SK-N-MC (cell line): ENCODE data around the gene MME.
"Not testable (repeated sequence)": the region's sequence is repeated elsewhere in the genome, so short reads cannot be mapped to it uniquely, and the experiment has no call there.

Source experiments
- DNase-seq: peaks from one replicate; pipeline ENCODE4 v3.0.0-alpha.2; 2011; ENCODE audit warnings: low read depth, low spot score
- H3K27ac ChIP-seq: fragments of 200-600 bp; sonication (generic); 2 replicates; pipeline ENCODE4 v1.5.1; 2016; ENCODE audit warnings: mixed run types
- H3K36me3 ChIP-seq: fragments of 200-600 bp; sonication (generic); 2 replicates; pipeline ENCODE4 v1.6.1; 2017; ENCODE audit warnings: antibody characterized with exemption, low read length, mixed read lengths; ENCODE audit not compliant: insufficient read depth
- H3K4me3 ChIP-seq: fragments of 200-600 bp; sonication (generic); 2 replicates; pipeline ENCODE4 v1.5.1; 2016
- H3K9ac ChIP-seq: fragments of 200-600 bp; sonication (generic); 2 replicates; pipeline ENCODE4 v1.8.0; 2017; ENCODE audit warnings: mixed run types, mixed read lengths; ENCODE audit not compliant: insufficient read length
- H3K9me3 ChIP-seq: fragments of 200-600 bp; sonication (generic); 2 replicates; pipeline ENCODE4 v1.6.1; 2017; ENCODE audit warnings: low read depth, mild to moderate bottlenecking, antibody characterized with exemption, low read length, moderate library complexity, mixed read lengths
- EZH2 ChIP-seq: fragments of 200-600 bp; sonication (generic); IDR thresholded peaks from one replicate; pipeline ENCODE4 v1.6.1; 2017; ENCODE audit warnings: antibody characterized with exemption
- FOXP2 ChIP-seq: optimal IDR thresholded peaks from 2 replicates; pipeline ENCODE3; 2011; ENCODE audit warnings: mild to moderate bottlenecking, moderate library complexity; ENCODE audit not compliant: insufficient read depth; ENCODE audit errors: extremely low read length, control extremely low read depth
- POLR2AphosphoS5 ChIP-seq: IDR thresholded peaks from 2 replicates; pipeline ENCODE4 v1.6.1; 2012; ENCODE audit warnings: mild to moderate bottlenecking, low read depth, low read length, borderline replicate concordance

MME gene

DNA sequence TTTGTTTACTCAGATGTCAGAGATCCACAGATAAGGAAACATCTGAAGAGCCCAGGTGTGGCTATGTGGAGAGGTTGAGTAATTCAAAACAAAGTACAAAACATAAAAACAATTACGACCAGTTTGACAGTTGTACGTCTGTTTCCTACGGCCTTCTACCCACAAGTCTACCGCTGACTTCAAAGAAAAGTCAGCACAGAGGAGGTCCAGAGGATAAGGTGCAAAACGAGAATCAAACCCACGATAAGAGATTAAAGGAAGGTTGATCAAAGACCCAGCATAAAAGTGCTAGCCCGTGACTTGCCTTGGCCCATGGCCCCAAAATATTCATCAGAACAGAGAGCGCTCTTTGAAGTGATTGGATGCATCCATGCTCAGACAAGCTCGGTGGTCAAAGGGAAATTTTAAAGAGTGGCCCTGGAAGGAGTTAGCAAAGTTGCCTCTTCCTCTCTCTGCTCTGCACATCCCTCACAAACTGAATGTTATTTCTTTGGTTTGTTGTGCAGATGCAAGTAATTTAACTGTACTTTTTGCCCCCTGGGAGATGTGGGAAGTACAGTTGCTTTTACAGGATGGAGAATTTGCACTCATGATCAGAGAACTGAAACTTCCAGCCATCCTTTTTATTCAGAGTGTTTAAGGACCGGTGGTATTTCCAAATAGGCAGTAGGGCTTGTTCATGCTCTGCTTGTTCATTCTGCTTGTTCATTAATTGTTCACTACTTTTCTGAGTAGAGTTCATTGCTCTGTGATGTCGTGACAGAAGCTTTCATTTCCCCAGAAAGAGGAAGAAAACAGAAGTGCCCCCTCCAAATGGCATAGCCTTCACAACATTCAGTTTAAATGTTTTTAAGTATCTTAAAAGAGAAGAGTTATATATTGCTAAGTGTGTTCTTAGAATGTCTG is 31.1 kb downstream of the MME start:
- Histone ChIP-seq H3K27ac (no peak overlapping the region), H3K9ac (no peak overlapping the region), H3K36me3 (no peaks in the 10 kb centered on the region), H3K9me3 (no peaks in the 10 kb centered on the region), H3K4me3 (no peak overlapping the region)
- DNase-seq, result no peak
- TF ChIP-seq EZH2 (no peak), FOXP2 (no peak), POLR2AphosphoS5 (no peak)

DNA sequence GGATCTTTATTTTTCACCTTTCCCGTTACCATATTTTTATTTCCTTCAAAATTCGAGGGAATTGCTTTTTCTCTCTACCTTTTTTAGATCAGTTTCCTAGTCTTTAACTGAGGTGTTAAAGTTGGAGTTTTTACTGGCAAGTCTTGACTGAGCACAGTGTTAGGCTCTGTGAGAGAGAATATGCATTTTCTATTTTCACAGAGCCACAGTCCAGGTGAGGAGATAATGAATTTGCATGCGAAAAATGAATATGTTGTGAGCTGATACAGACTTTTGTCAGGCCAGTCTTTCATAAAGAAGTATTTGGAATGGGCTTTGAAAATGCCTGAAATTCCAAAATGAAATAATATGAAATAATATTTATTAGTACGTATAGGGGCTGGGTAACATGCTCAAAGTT is 31.9 kb downstream of the MME start:
- TF ChIP-seq POLR2AphosphoS5 (no peak), EZH2 (no peak), FOXP2 (no peak)
- no peaks in the 10 kb centered on the region for H3K9me3 ChIP-seq
- no peak overlapping the region for H3K9ac ChIP-seq
- no peak overlapping the region for H3K4me3 ChIP-seq
- no peak for DNase-seq
- no peak overlapping the region for H3K27ac ChIP-seq
- H3K36me3 ChIP-seq, result no peaks in the 10 kb centered on the region

DNA sequence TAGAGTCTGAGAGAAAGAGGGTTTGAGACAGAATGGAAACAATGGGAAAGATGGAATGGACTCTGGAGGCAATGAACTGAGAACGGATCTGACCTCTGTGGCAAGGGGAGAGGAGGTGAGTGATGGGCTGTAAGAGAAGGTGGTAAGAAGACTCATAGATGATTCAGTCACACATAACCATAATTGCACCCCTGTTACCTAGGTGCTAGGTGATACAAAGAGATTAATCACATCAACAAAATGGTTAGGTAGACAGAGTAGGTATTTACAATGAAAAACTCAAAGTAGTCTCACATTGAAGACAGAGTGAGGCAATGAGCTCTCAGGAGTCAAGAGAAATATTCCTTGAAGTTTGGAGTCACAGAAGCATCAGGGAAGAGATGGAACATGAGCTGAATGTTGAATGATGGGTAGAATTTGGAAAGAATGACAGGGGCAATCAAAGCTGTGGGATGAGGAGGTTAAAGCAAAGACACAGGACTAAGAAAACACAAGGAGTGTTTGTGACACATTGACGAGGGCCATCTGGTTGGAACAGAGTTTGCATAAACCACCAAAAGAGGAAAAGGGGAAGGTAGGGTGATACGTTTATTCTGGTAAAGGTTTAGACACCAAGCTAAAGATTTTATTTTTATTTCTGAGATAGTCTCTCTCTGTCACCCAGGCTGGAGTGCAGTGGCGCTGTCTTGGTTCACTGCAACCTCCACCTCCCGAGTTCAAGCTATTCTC is 32.7 kb downstream of the MME start:
- no peak overlapping the region for H3K4me3 ChIP-seq
- H3K36me3 ChIP-seq, result no peaks in the 10 kb centered on the region
- H3K9me3 ChIP-seq, result no peaks in the 10 kb centered on the region
- no peak for DNase-seq
- TF ChIP-seq FOXP2 (no peak), POLR2AphosphoS5 (no peak), EZH2 (no peak)
- H3K27ac ChIP-seq, result no peak overlapping the region
- H3K9ac ChIP-seq, result no peak overlapping the region

DNA sequence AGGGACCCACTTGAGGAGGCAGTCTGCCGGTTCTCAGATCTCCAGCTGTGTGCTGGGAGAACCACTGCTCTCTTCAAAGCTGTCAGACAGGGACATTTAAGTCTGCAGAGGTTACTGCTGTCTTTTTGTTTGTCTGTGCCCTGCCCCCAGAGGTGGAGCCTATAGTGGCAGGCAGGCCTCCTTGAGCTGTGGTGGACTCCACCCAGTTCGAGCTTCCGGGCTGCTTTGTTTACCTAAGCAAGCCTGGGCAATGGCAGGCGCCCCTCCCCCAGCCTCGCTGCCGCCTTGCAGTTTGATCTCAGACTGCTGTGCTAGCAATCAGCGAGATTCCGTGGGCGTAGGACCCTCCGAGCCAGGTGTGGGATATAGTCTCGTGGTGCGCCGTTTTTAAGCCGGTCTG is 44.6 kb downstream of the MME start:
- DNase-seq, H3K36me3 ChIP-seq, H3K9ac ChIP-seq, H3K4me3 ChIP-seq, H3K9me3 ChIP-seq, H3K27ac ChIP-seq: not testable (repeated sequence)

DNA sequence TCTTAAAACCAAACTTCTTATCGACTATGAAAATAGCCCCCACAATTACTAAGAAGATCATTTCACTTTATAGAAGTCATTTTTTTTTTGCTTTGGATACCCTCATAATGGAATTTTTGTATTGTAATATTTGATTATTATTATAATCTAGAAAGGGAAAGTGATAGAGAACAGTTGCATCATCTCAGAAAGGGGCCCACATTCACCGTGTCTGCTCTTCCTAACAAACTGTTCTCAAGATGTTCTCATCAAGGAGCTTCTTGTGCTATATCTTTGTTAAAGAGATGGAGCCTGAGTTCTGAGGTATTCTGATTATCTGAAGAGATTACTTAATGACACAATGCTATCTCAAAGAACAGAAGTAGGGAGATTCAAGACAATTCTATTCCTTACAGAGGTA is 49.3 kb downstream of the MME start:
- H3K4me3 ChIP-seq, result no peak overlapping the region
- DNase-seq, result no peak
- no peaks in the 10 kb centered on the region for H3K9me3 ChIP-seq
- H3K27ac ChIP-seq, result no peak overlapping the region
- TF ChIP-seq EZH2 (no peak), FOXP2 (no peak), POLR2AphosphoS5 (no peak)
- no peaks in the 10 kb centered on the region for H3K36me3 ChIP-seq
- no peak overlapping the region for H3K9ac ChIP-seq

DNA sequence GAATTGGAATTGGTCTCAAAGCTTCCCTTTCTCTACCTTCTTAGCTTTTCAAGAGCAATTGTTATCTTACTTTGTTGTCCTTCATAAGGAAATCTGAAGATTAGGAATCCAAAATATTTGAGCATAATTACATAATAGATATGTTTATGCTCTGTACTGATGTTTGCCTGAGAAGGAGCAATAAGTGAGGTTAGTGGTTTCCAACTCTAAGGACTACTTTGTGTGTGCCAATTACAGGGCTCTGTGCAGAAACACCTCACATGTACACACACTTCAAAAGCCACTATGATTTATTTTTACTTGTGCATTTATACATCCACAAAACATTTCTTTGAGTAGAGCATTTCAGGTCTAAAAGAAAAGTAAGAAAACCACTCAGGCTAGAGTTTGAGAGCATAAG is 49.9 kb downstream of the MME start:
- TF ChIP-seq EZH2, result no peak
- no peak for TF ChIP-seq FOXP2
- TF ChIP-seq POLR2AphosphoS5, result no peak
- Histone ChIP-seq H3K27ac (no peak overlapping the region), H3K4me3 (no peak overlapping the region), H3K9ac (no peak overlapping the region), H3K36me3 (no peaks in the 10 kb centered on the region), H3K9me3 (no peaks in the 10 kb centered on the region)
- DNase-seq, result no peak

DNA sequence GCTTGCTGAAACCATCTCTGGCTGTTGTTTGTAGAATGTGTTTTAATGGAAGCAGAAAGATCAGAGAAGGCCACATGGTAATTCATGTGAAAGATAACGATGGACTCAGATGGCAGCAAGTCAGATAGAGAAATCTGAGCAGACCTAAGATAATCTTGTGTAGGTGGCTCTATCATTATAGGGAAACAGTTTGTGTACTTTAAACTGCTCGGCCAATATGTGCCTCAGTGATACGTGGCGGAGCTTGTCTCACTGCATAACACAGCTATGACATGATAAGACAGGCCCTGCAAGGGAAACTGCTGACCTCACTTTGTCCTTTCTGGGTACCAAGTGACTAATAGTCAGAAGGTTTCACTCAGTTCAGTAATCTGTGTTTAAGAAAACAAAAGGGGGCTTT is 51.0 kb downstream of the MME start:
- Histone ChIP-seq H3K36me3 (no peaks in the 10 kb centered on the region), H3K9ac (no peak overlapping the region), H3K4me3 (no peak overlapping the region), H3K9me3 (no peaks in the 10 kb centered on the region), H3K27ac (no peak overlapping the region)
- no peak for DNase-seq
- TF ChIP-seq POLR2AphosphoS5 (no peak), EZH2 (no peak)

DNA sequence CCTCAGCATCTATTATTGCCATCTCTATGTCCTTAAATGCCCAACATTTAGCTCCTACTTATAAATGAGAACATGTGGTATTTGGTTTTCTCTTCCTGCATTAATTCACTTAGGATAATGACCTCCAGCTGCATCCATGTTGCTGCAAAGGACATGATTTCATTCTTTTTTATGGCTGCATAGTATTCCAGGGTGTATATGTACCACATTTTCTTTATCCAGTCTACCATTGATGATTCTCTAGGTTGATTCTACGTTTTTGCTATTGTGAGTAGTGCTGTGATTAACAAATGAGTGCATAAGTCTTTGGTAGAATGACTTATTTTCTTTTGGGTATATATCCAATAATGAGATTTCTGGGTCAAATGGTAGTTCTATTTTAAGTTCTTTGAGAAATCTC is 54.2 kb downstream of the MME start:
- not testable (repeated sequence) for H3K9ac ChIP-seq, H3K36me3 ChIP-seq, DNase-seq, H3K4me3 ChIP-seq, H3K9me3 ChIP-seq, H3K27ac ChIP-seq

DNA sequence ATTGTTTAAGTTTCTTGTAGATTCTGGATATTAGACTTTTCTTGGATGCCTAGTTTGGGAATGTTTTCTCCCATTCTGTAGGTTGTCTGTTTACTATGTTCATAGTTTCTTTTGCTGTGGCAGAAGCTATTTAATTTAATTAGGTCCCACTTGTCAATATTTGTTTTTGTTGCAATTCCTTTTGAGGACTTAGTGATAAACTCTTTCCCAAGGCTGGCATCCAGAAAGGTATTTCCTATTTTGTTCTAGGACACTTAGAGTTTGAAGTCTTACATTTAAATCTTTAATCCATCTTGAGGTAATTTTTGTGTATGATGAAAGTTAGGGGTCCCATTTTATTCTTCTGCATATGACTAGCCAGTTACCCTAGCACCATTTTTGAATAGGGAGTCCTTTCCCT is 54.9 kb downstream of the MME start:
- DNase-seq, result no peak
- TF ChIP-seq POLR2AphosphoS5 (no peak), EZH2 (no peak)
- no peak overlapping the region for H3K9ac ChIP-seq
- no peak overlapping the region for H3K27ac ChIP-seq
- no peak overlapping the region for H3K4me3 ChIP-seq
- H3K9me3 ChIP-seq, result no peaks in the 10 kb centered on the region
- H3K36me3 ChIP-seq, result no peaks in the 10 kb centered on the region
